Choroid plexus epithelial cell (primary cell): Measurements from ENCODE around the gene MGAT3.
A peak's percentile ranks its signal among the peaks of the same experiment; 100 is the strongest.
"Not testable (repeated sequence)": the region's sequence is repeated elsewhere in the genome, so short reads cannot be mapped to it uniquely, and the experiment has no call there.

Source experiments
- DNase-seq: peaks from one replicate; pipeline ENCODE4 v3.0.0-alpha.2; 2010; ENCODE audit warnings: low read depth
- H3K4me3 ChIP-seq: 2 replicates; pipeline ENCODE4 v1.5.1; 2011; ENCODE audit warnings: low read depth, mild to moderate bottlenecking, control low read depth, low read length, moderate library complexity
- CTCF ChIP-seq: conservative IDR thresholded peaks from 2 replicates; pipeline ENCODE4 v1.5.1; 2011; ENCODE audit warnings: low read depth, mild to moderate bottlenecking, control low read depth, inconsistent platforms, low read length, moderate library complexity

The MGAT3 gene

DNA sequence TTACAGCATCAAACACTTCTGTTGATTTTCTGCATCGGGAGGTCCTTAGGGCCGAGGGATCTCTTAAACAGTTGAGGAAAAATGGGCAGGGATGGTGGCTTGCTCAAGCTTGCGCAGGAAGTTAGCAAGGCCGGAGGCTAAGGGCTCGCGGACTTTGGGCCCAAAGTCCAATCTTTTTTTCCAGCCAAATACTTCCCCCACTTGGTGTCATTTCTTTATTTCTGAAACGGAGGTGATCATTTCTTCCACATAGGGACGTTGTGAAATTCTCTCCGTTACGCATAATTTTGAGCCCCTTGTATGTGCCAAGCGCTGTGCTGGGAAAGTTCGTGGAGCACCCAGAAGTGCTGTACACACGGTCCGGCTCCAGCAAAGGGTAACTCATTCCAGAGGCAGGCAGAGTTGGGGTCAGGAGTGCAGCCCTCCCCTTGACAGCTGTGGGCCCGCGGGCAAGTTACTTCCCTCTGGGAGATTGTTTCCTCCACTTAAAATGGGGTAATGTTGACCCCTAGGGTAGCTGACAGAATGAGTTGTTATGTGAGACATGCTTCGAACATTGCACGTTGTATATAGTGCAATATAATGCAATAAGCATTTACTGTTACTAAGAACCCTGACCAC, 46.1 kb downstream of the MGAT3 start:
- peak overlapping the region; percentile 92 for H3K4me3 ChIP-seq
- no peak for TF ChIP-seq CTCF
- peak; percentile 57 for DNase-seq

DNA sequence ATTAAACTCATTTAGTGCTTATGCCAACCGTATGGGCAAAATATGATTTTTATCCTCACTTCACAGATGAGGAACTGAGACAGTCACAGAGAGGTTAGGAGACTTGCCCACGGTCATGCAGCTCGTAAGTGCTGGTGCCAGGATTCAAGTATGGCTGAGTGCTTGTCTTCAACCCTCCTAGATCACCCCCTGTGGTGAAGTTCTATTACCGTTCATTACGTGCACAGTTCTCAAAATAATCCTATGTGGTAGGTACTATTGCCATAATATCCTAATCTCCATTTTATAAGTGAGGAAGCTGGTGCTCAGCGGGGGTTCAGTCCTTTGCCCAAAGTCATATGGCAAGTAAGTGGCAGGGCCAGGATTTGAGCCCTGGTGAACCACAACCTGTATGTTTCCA, 46.8 kb downstream of the MGAT3 start:
- H3K4me3 ChIP-seq: peak overlapping the region; percentile 92
- TF ChIP-seq CTCF: no peak
- no peak for DNase-seq

GRCh38 chr22:39504071-39504470, 47.3 kb downstream of the MGAT3 start:
- no peak overlapping the region for H3K4me3 ChIP-seq
- DNase-seq: no peak
- TF ChIP-seq CTCF: no peak

GRCh38 chr22:39507021-39507420, 50.2 kb downstream of the MGAT3 start:
- DNase-seq, H3K4me3 ChIP-seq: not testable (repeated sequence)

GRCh38 chr22:39508393-39508792, 51.6 kb downstream of the MGAT3 start:
- DNase-seq: no peak
- H3K4me3 ChIP-seq: no peak overlapping the region
- no peak for TF ChIP-seq CTCF

DNA sequence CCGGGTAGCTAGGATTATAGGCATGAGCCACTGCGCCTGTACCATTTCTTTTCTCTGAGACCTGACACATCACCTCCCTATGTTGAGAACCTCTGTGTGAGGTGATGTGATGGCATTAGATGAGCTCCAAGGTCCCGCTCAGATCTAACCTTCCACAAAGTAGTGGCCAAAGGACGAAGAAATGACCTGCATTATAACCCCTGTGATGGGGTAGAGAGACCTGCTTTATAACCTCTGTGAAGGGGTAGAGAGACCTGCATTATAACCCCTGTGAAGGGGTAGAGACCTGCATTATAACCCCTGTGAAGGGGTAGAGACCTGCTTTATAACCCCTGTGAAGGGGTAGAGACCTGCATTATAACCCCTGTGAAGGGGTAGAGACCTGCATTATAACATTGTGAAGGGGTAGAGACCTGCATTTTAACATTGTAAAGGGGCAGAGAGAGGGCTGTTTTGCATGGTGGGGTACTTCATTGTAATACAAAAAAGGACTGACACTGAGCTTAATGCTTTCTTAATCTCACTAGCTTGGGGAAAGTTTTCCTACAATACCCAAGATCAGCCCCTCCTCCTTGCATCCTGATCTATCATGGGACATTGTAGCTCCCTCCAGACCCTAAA, 53.8 kb downstream of the MGAT3 start:
- no peak for DNase-seq
- no peak for TF ChIP-seq CTCF

GRCh38 chr22:39511226-39511625, 54.4 kb downstream of the MGAT3 start:
- no peak overlapping the region for H3K4me3 ChIP-seq
- no peak for TF ChIP-seq CTCF
- DNase-seq: no peak

More for the DNA sequence above, 53.8 kb downstream of the MGAT3 start:
- no peak overlapping the region for H3K4me3 ChIP-seq
